Hepatocyte (in vitro differentiated cells): ENCODE measurements around the gene LPAR1.

Source experiments
- CTCF ChIP-seq: fragments of 200-600 bp; sonication (generic); IDR thresholded peaks from 2 replicates; pipeline ENCODE4 v1.5.1; 2016; ENCODE audit warnings: antibody characterized with exemption, mild to moderate bottlenecking; ENCODE audit not compliant: poor library complexity
- EZH2phosphoT487 ChIP-seq: fragments of 200-600 bp; sonication (generic); IDR thresholded peaks from one replicate; pipeline ENCODE4 v1.6.1; 2018; ENCODE audit warnings: antibody characterized with exemption, mild to moderate bottlenecking, low read depth, moderate library complexity; ENCODE audit not compliant: unreplicated experiment, severe bottlenecking

- TF ChIP-seq CTCF (peak; percentile 20), EZH2phosphoT487 (no peak)
These were observed 196.1 kb downstream of the LPAR1 start for GRCh38 chr9:110842169-110842568.
